GM18873 (cell line): ENCODE data around the gene MYL2.

ENCODE experiments used
- ATAC-seq: cut with Tn5 transposase; IDR thresholded peaks from one replicate; pipeline ENCODE4 v1.9.1; 2021; ENCODE audit warnings: mild to moderate bottlenecking, moderate library complexity, moderate number of reproducible peaks; ENCODE audit not compliant: unreplicated experiment, low FRiP score

The MYL2 gene

DNA sequence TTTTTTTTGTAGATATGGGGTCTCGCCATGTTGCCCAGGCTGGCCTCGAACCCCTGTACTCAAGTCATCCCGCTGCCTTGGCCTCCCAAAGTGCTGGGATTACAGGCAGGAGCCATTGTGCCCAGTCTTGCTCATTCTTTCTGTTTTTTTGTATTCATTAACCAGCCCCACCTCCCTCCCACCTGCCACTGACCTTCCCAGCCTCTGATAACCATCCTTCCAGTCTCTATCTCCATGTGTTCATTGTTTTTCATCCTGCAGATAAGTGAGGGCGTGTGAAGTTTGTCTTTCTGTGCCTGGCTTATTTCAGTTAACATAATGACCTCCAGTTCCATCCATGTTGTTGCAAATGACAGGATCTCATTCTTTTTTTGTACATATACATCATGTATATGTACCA, 19.0 kb downstream of the MYL2 start:
- no peak for ATAC-seq

DNA sequence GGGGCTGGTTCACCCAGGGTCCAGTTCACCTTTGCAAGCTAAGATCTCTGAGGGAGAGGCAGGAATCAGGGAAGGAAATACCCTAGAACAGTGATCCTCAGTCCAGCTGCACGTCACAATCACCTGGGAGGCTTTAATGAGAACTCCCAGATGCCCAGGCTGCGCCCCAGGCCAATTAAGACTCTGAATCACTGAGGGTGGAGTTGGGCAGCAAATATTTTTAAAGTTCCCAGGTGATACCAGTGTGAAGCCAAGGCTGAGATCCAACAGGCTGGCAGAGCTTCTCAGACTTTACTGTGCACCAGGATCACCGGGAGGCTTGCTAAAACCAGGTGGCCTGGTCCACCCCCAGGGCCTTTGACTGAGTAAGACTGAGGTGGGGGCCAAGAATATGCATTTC, 23.8 kb downstream of the MYL2 start:
- no peak for ATAC-seq

DNA sequence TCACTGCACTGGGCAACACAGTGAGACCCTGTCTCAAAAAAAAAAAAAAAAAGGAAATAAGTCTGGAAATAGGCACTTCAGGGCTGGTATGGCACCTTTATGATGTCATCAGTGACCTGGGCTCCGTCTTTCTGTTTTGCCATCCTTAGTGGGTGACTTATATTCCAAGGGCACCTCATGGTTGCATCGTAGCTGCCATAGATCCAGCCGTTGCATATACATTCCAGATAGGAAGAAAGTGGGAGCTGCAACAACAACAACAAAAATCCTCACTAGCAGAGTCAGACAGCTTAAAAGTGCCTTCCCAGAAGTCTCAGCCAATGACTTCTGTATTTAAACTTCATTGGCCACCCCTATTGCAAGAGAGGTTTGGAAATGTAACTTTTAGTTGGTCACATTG, 26.4 kb downstream of the MYL2 start:
- ATAC-seq, result no peak

DNA sequence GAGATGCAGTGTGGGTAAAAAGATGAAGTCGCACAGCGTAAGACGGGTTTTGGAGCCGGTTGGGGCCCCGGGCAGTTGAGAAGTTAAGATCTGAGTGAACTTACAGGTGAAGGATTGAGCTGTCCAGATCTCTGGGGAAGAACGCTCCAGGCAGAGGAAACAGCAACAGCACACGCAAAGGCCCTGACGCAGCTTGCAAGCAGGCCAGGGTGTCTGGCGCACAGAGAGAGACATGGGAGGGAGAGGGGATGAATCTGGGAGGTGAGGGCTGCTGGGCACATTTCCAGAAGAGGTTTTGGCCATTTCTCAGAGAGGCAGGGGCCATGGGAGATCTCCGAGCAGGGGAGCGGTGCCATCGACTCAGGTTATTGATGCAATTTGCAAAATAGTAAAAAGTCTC, 31.0 kb downstream of the MYL2 start:
- no peak for ATAC-seq

DNA sequence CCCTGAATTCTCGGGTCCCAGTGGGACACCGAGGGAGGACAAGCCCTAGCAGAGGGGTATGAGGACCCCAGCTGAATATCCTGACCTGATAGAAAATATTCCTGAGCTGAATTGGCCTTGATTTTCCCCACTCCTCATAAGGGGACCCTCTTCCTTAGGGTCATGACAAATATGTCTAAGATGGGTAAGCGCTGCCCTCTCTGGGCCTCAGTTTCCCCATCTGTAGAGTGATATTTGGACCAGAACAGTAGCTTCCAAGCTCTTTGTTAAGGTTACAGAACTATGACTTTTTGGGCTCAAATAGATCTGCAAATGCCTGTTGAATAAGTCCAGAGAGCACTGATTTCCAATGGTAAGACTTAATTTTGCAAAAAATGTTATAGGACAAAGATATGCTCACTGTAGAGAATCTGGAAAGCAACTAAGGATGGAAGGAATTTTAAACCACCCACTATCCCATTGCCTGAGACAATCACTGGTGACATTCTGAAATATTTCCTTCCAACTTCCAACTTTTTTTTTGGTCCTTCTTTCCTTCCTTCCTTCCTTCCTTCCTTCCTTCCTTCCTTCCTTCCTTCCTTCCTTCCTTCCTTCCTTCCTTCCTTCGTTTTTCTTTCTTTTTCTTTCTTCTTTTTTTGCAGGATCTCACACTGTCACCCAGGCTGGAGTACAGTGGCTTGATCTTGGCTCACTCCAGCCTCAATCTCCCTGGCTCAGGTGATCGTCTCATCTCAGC, 32.0 kb downstream of the MYL2 start:
- ATAC-seq, result no peak

DNA sequence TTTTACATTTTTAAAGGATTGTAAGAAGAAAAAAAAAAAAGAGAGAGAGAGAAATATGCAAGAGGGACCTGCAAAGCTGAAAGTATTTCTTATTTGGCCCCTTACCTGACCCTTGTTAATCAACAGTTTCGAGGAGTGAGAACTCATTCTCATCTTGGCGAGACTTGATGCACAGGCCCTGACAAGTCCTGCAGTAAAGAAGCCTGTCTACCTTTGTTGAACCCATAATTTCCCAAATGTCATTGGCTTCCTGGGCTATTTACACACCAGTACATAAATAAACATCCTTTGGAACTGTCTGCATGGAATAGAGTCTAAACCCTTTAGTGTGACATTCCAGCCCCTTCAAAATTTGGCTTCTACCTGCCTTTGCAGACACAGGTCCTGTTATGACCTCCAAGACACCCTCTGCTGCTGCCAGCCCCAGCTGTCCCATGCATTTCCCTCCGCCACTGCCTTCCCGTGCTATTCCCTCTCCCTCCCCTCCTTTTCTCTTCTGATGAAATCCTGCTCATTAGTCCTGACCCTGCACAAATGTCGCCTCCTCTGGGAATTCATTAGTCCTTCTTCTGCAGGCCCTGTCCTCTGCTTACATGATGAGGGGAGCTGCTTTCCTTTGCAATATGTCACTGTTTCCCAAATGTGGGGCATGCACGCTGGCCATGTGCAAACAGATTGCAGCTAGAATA, 35.1 kb downstream of the MYL2 start:
- no peak for ATAC-seq

DNA sequence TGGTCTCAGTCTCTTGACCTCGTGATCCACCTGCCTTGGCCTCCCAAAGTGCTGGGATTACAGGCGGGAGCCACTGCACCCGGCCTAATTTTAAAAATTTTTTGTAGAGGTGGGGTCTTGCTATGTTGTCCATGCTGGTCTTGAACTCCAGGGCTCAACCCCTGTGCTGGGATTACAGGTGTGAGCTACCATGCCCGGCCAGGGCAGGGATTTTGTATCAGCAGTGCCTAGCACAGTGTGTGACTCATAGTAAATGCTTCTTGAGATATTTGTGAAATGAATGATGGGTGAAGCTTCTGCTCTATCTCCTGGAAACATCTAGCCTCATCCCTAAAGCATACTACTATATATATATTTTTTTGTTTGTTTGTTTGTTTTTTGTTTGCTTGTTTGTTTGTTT, 37.1 kb downstream of the MYL2 start:
- ATAC-seq, result no peak

DNA sequence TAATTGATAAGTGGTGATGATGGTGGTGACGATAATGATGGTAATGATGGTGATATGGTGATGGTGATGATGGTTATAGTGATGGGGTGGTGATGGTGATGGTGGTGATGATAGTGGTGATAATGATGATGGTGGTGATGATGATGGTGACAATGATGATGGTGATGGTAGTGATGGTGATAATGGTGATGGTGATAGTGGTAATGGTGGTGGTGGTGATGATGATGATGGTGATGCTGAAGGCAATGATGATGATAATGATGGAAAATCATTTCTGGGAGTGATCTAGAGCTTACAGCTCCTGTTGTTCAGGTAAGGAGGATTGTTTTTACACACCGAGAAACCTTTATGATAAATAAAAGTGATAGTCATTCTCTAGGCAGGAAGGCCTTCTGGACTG, 39.7 kb downstream of the MYL2 start:
- no peak for ATAC-seq

DNA sequence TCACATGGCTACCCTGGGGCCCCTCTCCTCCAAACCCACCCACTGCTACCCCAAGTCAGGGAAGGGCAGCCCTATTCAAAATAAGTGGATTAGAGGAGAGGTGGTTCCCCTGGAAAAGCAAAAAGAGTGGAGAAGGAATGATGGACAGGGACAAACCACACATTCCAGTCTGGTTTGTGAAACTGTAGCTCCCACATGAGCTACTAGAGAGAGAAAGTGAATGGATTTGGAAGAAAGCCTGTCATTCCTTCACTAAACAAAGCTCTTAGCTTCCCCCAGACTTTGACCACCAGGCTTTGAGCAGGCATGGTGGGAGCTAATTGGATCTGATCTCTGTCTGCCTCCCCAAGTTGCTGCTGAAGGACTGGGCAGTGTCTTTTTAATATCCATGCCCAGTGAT, 45.6 kb downstream of the MYL2 start:
- no peak for ATAC-seq

DNA sequence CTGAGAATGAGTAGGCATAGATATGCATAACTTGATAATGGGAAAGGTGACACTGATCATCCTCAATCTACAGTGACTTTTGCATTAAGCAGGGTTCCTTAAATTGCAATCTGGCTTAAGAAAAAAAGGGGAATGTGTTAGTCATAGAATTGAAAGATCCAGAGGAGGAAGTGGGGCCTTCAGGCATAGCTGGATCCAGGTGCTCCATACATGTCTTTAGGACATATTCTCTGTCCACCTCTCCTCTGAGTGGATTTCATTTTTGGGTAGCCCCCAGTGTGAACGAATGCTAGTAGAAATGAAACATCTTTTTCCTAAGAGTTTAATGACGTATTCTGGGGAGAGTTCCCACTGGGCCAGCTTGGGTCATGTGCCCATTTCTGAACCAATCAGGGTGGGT, 46.0 kb downstream of the MYL2 start:
- no peak for ATAC-seq

DNA sequence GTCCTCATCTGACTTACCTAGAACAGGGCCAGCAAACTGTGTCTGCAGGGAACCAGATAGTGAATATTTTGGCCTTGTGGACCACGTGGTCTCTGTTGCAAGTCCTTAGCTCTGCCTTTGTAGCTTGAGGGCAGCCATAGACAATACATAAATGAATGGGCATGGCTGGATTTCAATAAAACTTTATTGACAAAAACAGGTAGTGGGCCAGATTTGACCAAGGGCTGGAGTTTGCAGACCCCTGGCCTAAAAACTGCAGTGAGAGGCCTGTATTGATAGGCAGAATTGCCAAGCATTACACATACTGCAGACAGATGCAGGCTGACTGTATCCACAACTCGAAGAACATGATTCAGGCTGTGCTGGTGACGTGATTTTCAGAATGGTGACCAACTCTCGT, 48.3 kb downstream of the MYL2 start:
- ATAC-seq, result no peak

DNA sequence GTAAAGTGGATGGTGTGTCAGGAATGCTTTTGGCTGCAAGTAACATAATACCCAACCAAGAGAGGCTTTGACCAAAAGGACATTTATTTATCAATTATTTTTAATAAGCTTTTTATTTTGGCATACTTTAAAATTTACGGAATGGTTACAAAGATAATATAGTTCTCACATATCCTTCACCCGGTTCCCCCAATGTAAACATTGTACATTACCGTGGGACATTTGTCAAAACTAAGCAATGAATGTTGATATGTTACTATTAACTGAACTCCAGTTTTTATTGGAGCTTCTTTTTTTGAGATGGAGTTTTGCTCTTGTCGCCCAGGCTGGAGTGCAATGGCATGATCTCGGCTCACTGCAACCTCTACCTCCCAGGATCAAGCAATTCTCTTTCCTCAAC, 50.6 kb downstream of the MYL2 start:
- no peak for ATAC-seq

DNA sequence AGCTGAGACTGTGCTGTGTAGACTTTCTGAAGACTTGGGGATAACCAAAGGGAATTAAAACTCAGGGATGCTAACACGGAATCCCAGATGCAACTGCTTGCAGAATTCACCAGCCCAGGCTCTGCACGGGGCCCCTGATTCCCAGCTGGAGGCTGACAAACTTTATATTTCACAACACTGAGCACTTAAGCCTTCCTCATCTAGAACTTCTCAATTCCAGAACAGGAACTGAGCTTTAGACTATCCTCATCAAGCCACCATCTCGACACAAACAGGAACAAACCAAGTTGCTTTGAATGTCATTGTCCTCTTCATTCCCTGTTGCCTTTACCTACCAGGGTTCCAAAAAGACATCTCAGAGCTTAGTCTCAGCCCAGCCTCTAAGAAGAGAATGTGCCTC, 51.4 kb downstream of the MYL2 start:
- no peak for ATAC-seq

DNA sequence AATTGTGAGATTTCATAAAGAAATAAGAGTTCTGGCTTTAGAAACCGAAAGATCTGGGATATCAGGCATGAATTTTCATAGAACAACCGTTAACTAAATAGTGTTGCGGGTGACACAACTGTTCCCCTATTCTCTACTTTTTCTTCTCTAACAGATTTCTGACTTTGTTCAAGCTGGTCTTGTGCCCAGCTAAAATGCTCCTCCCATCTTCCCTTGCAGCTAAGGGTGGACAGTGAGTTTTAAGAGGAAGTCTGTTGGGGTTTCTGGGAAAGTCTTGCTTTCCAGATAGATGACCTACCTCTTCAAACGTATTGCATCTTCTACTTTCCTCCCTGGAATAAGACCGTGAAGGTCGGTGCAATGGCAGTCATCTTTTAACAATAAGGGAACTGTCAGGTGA, 54.9 kb downstream of the MYL2 start:
- no peak for ATAC-seq

DNA sequence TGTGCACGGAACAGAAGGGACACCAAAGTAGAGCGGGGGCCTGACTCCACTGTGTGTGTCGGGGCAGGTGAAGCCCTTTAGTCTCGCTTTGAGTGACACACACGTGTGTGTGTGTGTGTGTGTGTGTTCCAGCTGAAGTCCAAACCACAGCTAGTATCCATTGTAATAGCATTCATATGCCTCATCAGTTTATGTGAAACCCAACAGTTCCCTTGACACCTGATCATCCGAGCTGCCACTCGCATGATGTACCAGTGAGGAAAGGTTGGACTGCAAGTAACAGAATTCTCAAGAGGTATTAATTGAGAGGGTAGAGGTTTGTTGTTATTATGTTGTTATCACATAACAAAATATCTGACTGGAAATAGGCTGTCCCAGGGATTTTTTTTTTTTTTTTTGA, 57.2 kb downstream of the MYL2 start:
- ATAC-seq, result no peak

DNA sequence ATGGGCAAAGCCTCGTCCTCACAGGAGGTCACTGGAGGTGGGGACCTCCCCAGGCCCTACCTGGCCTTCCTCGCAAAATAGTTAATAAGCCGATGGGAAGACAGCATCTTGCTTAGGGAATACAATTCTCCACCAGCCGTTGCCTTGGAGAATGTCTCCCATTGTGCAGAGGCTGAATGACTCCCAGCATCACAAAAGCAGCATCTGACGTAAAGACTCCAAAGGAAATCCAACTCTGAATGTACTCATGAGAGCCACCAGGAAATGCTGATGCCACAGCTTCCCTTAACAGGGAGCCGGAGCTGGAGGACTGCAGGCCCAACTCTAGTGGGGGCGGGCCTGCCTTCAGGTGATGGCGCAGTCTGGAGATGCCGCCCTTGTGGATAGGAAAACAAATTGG, 58.0 kb downstream of the MYL2 start:
- no peak for ATAC-seq

DNA sequence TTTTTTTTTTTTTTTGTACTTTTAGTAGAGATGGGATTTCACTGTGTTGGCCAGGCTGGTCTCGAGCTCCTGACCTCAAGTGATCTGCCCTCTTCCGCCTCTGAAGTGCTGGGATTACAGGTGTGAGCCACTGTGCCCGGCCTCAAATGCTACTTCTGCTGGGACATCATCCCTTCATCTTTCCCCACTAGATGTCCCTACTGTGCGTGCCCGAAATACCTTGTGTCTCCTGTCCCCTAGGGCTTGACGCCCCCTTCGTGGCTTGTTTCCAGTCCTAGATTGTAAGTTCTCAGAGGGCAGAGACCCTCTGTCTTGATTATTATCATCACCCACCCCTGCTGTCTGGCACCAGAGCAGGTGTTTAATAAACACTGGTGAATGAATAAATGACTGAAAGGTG, 58.6 kb downstream of the MYL2 start:
- no peak for ATAC-seq
